ENCODE measurements around the gene OR2S2. TPM values are rescaled to one million over a fixed set of nuclear protein-coding genes. Genes with fewer than 3 reads are reported as not detected.

The OR2S2 gene
- total and polyA plus RNA-seq, 2 donors (not counting 1 experiment from before 2014, with no cell fraction given), result not detected

GRCh38 chr9:35909687-35910612 lies 48.0 kb downstream of the OR2S2 start:
- Histone ChIP-seq H4K20me1 (ENCODE audit: control insufficient read depth, insufficient read depth, low read length, poor library complexity, severe bottlenecking) (no peaks in the 10 kb centered on the region), H3K79me2 (ENCODE audit: control insufficient read depth, insufficient read depth, low read length) (no peaks in the 10 kb centered on the region), H3K36me3 (replicated peaks in 1 of 2; ENCODE audit: control extremely low read depth in 1 of 2, control insufficient read depth in 1 of 2, extremely low read depth in 1 of 2, insufficient read depth in 2 of 2, low read length in 1 of 2) (no peaks in the 10 kb centered on the region), H3K27ac (ENCODE audit: low read length in 2 of 2) (no peak overlapping the region), H3K9ac (ENCODE audit: low read length) (no peak overlapping the region), H3K9me3 (ENCODE audit: control extremely low read depth in 1 of 3, control insufficient read depth in 2 of 3, insufficient read depth in 1 of 3, low read length in 2 of 3) (no peaks in the 10 kb centered on the region), H3K27me3 (replicated peaks in 1 of 4; ENCODE audit: control extremely low read depth in 1 of 4, control insufficient read depth in 3 of 4, insufficient read depth in 4 of 4, low read length in 3 of 4) (peaks cover 0 to 13% (median 3%) of the 10 kb centered on the region in 4 experiments), H2AFZ (ENCODE audit: insufficient read depth, low read depth, low read length, poor library complexity, severe bottlenecking) (no peak overlapping the region), H3K4me3 (ENCODE audit: control extremely low read depth in 1 of 5, extremely low read depth in 1 of 5, insufficient read depth in 1 of 5, low read depth in 2 of 5, low read length in 4 of 5) (no peak overlapping the region), H3K4me2 (replicated peaks; ENCODE audit: low read depth, low read length, poor library complexity, severe bottlenecking) (no peak overlapping the region), H3K4me1 (ENCODE audit: control insufficient read depth in 2 of 2, insufficient read depth in 2 of 2, low read length in 2 of 2) (peaks cover 4 to 7% of the 10 kb centered on the region in 2 donors)
- Mint-ChIP-seq H3K9me3 (ENCODE audit: insufficient read depth) (no peaks in the 10 kb centered on the region), H3K4me3 (no peak overlapping the region), H3K27ac (no peak overlapping the region), H3K27me3 (peaks cover 21% of the 10 kb centered on the region), H3K4me1 (peaks cover 7% of the 10 kb centered on the region)
- no peak for DNase-seq
- TF ChIP-seq, protein P1, sequence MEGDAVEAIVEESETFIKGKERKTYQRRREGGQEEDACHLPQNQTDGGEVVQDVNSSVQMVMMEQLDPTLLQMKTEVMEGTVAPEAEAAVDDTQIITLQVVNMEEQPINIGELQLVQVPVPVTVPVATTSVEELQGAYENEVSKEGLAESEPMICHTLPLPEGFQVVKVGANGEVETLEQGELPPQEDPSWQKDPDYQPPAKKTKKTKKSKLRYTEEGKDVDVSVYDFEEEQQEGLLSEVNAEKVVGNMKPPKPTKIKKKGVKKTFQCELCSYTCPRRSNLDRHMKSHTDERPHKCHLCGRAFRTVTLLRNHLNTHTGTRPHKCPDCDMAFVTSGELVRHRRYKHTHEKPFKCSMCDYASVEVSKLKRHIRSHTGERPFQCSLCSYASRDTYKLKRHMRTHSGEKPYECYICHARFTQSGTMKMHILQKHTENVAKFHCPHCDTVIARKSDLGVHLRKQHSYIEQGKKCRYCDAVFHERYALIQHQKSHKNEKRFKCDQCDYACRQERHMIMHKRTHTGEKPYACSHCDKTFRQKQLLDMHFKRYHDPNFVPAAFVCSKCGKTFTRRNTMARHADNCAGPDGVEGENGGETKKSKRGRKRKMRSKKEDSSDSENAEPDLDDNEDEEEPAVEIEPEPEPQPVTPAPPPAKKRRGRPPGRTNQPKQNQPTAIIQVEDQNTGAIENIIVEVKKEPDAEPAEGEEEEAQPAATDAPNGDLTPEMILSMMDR (IDR thresholded peaks at IDR 0.05), result no peak
- no peak for TF ChIP-seq EZH2 (IDR thresholded peaks at IDR 0.05; ENCODE audit: borderline replicate concordance, insufficient read depth, low read depth, low read length, poor library complexity, severe bottlenecking)
- intact Hi-C loops (cut with micrococcal nuclease), result no loop called here
- POLR2A ChIA-PET, result no interaction called here
- ATAC-seq (ENCODE audit: low read depth), result no peak
- CTCF ChIA-PET, result interaction anchor here (0.5 to 1.6 kb wide), 4 partner anchors 26 to 84 kb away, joined by 3 to 4 read pairs (median 4); no protein-coding TSS in a partner anchor
- WGBS (ENCODE audit: insufficient coverage), result 91% methylated on average over 33 of the region's 34 CpGs

GRCh38 chr9:35909274-35909673 lies 48.7 kb downstream of the OR2S2 start, which contains the start of gene SPAAR:
TSS of gene SPAAR (plus strand) at chr9:35909490. CDS start at chr9:35910464, 974 bp downstream.
- Histone ChIP-seq H3K27ac (ENCODE audit: low read length in 2 of 2) (no peak within 1 kb of the TSS), H3K9me3 (ENCODE audit: control extremely low read depth in 1 of 3, control insufficient read depth in 2 of 3, insufficient read depth in 1 of 3, low read length in 2 of 3) (no peaks in the 10 kb centered on the region), H4K20me1 (ENCODE audit: control insufficient read depth, insufficient read depth, low read length, poor library complexity, severe bottlenecking) (no peaks in the 10 kb centered on the region), H3K36me3 (replicated peaks in 1 of 2; ENCODE audit: control extremely low read depth in 1 of 2, control insufficient read depth in 1 of 2, extremely low read depth in 1 of 2, insufficient read depth in 2 of 2, low read length in 1 of 2) (no peaks in the 10 kb centered on the region), H3K4me3 (ENCODE audit: control extremely low read depth in 1 of 5, extremely low read depth in 1 of 5, insufficient read depth in 1 of 5, low read depth in 2 of 5, low read length in 4 of 5) (no peak within 1 kb of the TSS), H2AFZ (ENCODE audit: insufficient read depth, low read depth, low read length, poor library complexity, severe bottlenecking) (no peak within 1 kb of the TSS), H3K4me2 (replicated peaks; ENCODE audit: low read depth, low read length, poor library complexity, severe bottlenecking) (no peak within 1 kb of the TSS), H3K27me3 (replicated peaks in 1 of 4; ENCODE audit: control extremely low read depth in 1 of 4, control insufficient read depth in 3 of 4, insufficient read depth in 4 of 4, low read length in 3 of 4) (peaks cover 0 to 13% (median 3%) of the 10 kb centered on the region in 4 experiments), H3K9ac (ENCODE audit: low read length) (no peak within 1 kb of the TSS), H3K4me1 (ENCODE audit: control insufficient read depth in 2 of 2, insufficient read depth in 2 of 2, low read length in 2 of 2) (peaks cover 4 to 7% of the 10 kb centered on the region in 2 donors), H3K79me2 (ENCODE audit: control insufficient read depth, insufficient read depth, low read length) (no peaks in the 10 kb centered on the region)
- ATAC-seq (ENCODE audit: low read depth) (no peak), DNase-seq (no peak)
- CTCF ChIA-PET, result interaction anchor here (0.6 kb wide), 1 partner anchor 129 kb away, joined by 3 read pairs; no protein-coding TSS in a partner anchor
- Mint-ChIP-seq H3K9me3 (ENCODE audit: insufficient read depth) (no peaks in the 10 kb centered on the region), H3K27ac (peak within 1 kb of the TSS; percentile 22), H3K4me1 (peaks cover 7% of the 10 kb centered on the region), H3K27me3 (peaks cover 21% of the 10 kb centered on the region), H3K4me3 (no peak within 1 kb of the TSS)
- intact Hi-C loops (cut with micrococcal nuclease), result no loop called here
- 93% methylated on average over 6 of the region's 11 CpGs for WGBS (ENCODE audit: insufficient coverage)
- TF ChIP-seq EZH2 (IDR thresholded peaks at IDR 0.05; ENCODE audit: borderline replicate concordance, insufficient read depth, low read depth, low read length, poor library complexity, severe bottlenecking), result no peak
- TF ChIP-seq, protein P1 (IDR thresholded peaks at IDR 0.05), result no peak
- POLR2A ChIA-PET, result no interaction called here
